DMS 273 treated with DMSO at 0.1 percent for 48 hours (cell line): ENCODE results near the gene HGS.

Experiments used
- DNase-seq: peaks from one replicate; lab custom pipeline; 2025; lab: John Stamatoyannopoulos, UW

Gene HGS

DNA sequence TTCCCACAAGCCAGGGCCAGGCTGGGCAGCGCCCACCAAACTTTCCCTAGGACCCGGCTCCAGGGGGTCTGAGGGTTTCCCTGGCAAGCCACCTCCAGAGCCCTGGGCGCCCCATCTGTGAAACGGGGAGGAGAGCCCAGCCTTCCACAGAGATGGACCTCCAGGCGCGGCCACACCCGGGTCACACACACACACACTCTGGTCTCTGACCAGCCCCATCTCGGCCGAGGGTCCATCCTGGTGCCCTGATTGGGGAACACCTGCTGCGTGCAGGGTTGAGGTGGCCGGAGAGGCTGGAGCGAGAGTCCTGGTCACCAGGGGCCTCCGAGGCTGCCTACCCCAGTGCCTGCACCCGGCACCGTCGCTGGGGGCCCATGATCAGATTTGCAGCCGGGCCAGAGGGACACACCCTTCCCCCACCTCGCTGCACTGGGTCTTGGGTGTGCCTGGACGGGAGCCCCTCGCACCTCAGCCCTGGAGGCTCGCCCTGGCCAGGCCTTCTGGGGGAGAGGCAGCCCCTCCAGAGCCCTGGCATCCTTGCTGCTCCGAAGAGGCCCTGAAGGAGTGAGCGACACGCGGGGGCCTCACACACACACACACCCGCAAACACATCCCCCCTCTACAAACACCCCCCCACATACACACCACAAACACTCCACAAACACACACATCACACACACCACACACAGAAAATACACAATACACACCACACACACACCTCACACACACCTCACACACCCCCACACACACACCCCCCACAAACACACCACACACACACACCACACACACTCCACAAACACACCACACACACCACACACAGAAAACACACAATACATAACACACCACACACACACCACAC, 58.0 kb downstream of the HGS start:
- DNase-seq, result no peak
